ENCODE measurements around the gene COBLL1.

GRCh38 chr2:164734196-164734595, 107.4 kb downstream of the COBLL1 start:
- TF ChIP-seq, protein P1, sequence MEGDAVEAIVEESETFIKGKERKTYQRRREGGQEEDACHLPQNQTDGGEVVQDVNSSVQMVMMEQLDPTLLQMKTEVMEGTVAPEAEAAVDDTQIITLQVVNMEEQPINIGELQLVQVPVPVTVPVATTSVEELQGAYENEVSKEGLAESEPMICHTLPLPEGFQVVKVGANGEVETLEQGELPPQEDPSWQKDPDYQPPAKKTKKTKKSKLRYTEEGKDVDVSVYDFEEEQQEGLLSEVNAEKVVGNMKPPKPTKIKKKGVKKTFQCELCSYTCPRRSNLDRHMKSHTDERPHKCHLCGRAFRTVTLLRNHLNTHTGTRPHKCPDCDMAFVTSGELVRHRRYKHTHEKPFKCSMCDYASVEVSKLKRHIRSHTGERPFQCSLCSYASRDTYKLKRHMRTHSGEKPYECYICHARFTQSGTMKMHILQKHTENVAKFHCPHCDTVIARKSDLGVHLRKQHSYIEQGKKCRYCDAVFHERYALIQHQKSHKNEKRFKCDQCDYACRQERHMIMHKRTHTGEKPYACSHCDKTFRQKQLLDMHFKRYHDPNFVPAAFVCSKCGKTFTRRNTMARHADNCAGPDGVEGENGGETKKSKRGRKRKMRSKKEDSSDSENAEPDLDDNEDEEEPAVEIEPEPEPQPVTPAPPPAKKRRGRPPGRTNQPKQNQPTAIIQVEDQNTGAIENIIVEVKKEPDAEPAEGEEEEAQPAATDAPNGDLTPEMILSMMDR (IDR thresholded peaks at IDR 0.05) = no peak
- TF ChIP-seq POLR2A (IDR thresholded peaks at IDR 0.05) = no peak

All from right lobe of liver (tissue), 4 donors.